K562 (cell line): Measurements from ENCODE around the gene DUSP19. TPM values are rescaled to one million over a fixed set of nuclear protein-coding genes. Genes with fewer than 3 reads are reported as not detected.

Experiments used
- LARP7 ChIP-seq: fragments of 450-650 bp; IDR thresholded peaks from 2 replicates; pipeline ENCODE4 v1.6.1; 2016
- MECOM ChIP-seq: fragments of 250-450 bp; sonication (Bioruptor Pico); IDR thresholded peaks from 2 replicates; pipeline ENCODE4 v1.8.0; 2022; ENCODE audit warnings: inconsistent platforms
- MGA ChIP-seq: fragments of 450-650 bp; IDR thresholded peaks from 2 replicates; pipeline ENCODE4 v1.6.1; 2016; ENCODE audit warnings: mild to moderate bottlenecking, moderate library complexity
- NCOR1 ChIP-seq: fragments of 450-650 bp; IDR thresholded peaks from 2 replicates; pipeline ENCODE4 v1.6.1; 2016; ENCODE audit warnings: mild to moderate bottlenecking, moderate library complexity
- PATZ1 ChIP-seq: fragments of 250-450 bp; sonication (Bioruptor Pico); IDR thresholded peaks from 2 replicates; pipeline ENCODE4 v1.5.0; 2020; ENCODE audit warnings: mild to moderate bottlenecking, borderline replicate concordance
- POLR3G ChIP-seq: IDR thresholded peaks from 2 replicates; pipeline ENCODE4 v1.6.1; 2011; ENCODE audit not compliant: insufficient read length, insufficient replicate concordance; ENCODE audit errors: extremely low read depth
- PRMT5 ChIP-seq: sonication (generic); formaldehyde crosslinking; IDR thresholded peaks from 2 replicates; pipeline ENCODE4 v1.5.0; 2020; ENCODE audit warnings: missing genetic modification reagents
- SMARCC2 ChIP-seq: fragments of 450-650 bp; IDR thresholded peaks from 2 replicates; pipeline ENCODE4 v1.6.1; 2017; ENCODE audit warnings: antibody characterized with exemption, moderate library complexity, mild to moderate bottlenecking, low read depth
- ZNF324 ChIP-seq: fragments of 250-450 bp; sonication (Bioruptor Pico); IDR thresholded peaks from 2 replicates; pipeline ENCODE4 v1.4.0; 2020; ENCODE audit warnings: mild to moderate bottlenecking
- ZNF511 ChIP-seq: sonication (generic); formaldehyde crosslinking; IDR thresholded peaks from 2 replicates; pipeline ENCODE4 v1.8.0; 2022; ENCODE audit warnings: mild to moderate bottlenecking, missing genetic modification reagents
- polyA plus RNA-seq, 8 experiments: library from polyadenylated mRNA; depleted of rRNA in 4 of 8; stranded (reverse) in 5 of 8; unstranded in 3 of 8; fragments of >200 nt; fragmentation: Nextera tagmentation in 2 of 8; fragmentation: Illumina TruSeq in 1 of 8; extraction: Ambion mirVana in 2 of 8; extraction: Trizol in 1 of 8; gene quantifications; 2 replicates each; pipeline versions ENCODE4 v1.2.1 to v1.2.3, GENCODE V29; 2011 to 2014; ENCODE audit warnings: inconsistent platforms in 1 of 8, missing spikeins in 1 of 8
- total RNA-seq, 7 experiments: library from RNA; depleted of rRNA in 6 of 7; stranded (reverse); fragments of >200 nt in 6 of 7; fragmentation: Illumina TruSeq in 2 of 7; extraction: Trizol in 2 of 7; gene quantifications; 2 replicates each; pipeline versions ENCODE4 v1.2.1 to v1.2.3, GENCODE V29; 2011 to 2021; ENCODE audit warnings: low replicate concordance in 1 of 7
- TF ChIP-seq, protein P1 (sequence below): fragments of 250-450 bp; sonication (Bioruptor Pico); IDR thresholded peaks from 2 replicates; pipeline ENCODE4 v1.4.0; 2020

The DUSP19 gene
- total and polyA plus RNA-seq, 9 of the 15 experiments (the other 6 are each of a cell fraction or from before 2014, with no cell fraction given), result 1.6 to 6.3 (median 3.1) TPM

DNA sequence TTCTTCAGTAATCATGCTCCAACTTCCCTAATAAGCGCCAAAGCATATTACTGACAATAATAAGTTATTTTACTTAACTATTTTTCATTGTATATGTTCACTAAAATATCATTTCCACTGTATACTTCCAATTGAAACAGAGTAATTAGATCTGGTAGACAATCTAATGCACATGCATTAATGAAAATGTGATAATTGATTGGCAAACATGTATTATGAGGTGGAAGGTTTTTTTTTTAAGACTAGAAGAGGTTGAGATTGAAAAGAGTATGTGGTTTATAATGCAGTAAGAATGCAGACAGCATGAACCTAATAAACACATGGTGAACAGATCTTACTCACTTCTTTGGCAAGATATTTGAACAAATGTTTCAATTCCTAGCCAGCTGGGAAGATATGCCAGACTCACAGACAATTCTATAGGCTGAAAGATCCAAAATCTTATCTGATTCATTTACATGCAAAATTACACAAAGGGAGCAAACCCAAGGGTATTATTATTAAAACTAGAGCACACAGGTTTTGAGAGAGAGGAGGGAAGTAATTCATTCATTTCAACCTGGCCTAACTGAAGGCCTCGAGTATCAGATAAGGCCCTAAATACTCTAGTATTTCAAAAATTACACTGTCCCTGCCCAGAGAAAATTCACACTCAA lies 43.1 kb upstream of the DUSP19 start (continued):
- TF ChIP-seq MGA (0 out of 2 replicates have a peak, but pooled peaks have one; percentile 16), NCOR1 (no peak), POLR3G (no peak), ZNF324 (CRISPR knock-in tag) (no peak), PRMT5 (CRISPR knock-in tag) (no peak), LARP7 (0 out of 2 replicates have a peak, but pooled peaks have one; percentile 52), SMARCC2 (no peak), PATZ1 (CRISPR knock-in tag) (no peak), ZNF511 (CRISPR knock-in tag) (no peak), MECOM (CRISPR knock-in tag) (no peak)
- TF ChIP-seq, protein P1, sequence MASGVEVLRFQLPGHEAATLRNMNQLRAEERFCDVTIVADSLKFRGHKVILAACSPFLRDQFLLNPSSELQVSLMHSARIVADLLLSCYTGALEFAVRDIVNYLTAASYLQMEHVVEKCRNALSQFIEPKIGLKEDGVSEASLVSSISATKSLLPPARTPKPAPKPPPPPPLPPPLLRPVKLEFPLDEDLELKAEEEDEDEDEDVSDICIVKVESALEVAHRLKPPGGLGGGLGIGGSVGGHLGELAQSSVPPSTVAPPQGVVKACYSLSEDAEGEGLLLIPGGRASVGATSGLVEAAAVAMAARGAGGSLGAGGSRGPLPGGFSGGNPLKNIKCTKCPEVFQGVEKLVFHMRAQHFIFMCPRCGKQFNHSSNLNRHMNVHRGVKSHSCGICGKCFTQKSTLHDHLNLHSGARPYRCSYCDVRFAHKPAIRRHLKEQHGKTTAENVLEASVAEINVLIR (CRISPR knock-in tag), result no peak
